GM19328 (cell line): ENCODE measurements around the gene STK4.

Source experiments
- ATAC-seq: cut with Tn5 transposase; IDR thresholded peaks from one replicate; pipeline ENCODE4 v1.9.1; 2021; ENCODE audit warnings: mild to moderate bottlenecking, moderate library complexity; ENCODE audit not compliant: unreplicated experiment

Gene STK4

DNA sequence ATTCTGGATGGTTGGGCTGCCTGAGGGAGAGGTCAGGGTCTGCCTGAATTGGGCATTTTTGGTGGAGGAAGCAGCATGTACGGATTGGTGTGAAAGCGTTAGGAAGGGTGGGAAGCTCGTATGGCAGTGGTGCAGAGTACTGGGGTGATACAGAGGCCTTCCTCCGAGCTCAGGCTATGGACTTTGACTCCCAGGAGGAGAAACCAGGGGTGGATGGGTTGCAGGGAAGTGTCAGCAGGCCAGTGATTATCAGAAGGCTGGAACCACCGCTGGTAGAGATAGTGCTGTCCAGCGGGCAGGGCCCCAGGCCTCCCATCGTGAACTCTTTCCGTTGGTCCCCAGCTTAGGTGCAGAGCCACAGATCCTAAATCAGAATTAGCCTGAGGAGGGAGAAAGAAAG lies 143.3 kb downstream of the STK4 start:
- no peak for ATAC-seq

DNA sequence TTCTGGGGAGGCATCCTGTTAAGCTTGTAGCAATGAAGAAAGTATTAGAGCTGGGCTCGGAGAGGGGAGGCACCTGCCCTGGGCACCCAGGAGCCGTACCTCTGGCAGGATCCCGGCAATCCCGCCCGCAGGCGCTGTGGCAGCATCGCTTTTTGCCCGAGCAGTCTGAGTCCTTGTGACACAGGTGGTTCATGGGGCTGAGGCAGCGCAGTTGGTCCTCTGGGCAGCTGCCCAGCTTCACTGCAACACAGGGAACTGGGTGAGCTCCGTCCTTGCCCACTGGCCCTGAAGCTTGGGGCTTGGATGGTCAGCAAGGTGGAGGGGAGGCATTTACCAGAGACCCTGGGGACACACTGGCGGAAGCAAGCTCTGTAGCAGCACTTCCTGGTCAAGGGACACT lies 144.0 kb downstream of the STK4 start:
- no peak for ATAC-seq

GRCh38 chr20:45111285-45111684 lies 145.0 kb downstream of the STK4 start:
- no peak for ATAC-seq

- ATAC-seq, result no peak
These were observed 145.6 kb downstream of the STK4 start for GRCh38 chr20:45111799-45112471.

DNA sequence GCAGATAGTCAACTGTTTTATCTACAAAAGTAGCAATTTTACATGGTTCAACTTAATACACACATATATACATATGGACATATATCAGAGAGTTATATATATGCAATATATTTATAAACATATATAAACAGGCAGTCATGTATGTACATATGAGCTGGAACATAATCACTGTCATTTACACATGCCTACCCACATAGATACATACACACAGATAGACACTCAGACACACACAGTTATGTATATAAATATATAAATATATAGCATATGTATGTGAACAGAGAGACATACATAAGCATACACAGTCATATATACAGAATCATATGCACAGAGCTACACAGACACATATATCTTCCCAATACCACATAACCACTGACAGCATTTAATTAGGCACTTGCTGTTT lies 146.4 kb downstream of the STK4 start:
- no peak for ATAC-seq

GRCh38 chr20:45113865-45114264 lies 147.6 kb downstream of the STK4 start:
- no peak for ATAC-seq

GRCh38 chr20:45114465-45115385 lies 148.4 kb downstream of the STK4 start, which contains the start of gene WFDC5:
Gene WFDC5, minus strand, starts transcription at chr20:45115174. Its CDS starts 91 bp downstream, at chr20:45115083.
- no peak for ATAC-seq

- no peak for ATAC-seq
These were observed 149.1 kb downstream of the STK4 start for GRCh38 chr20:45115386-45115774.

- no peak for ATAC-seq
These were observed 149.5 kb downstream of the STK4 start for GRCh38 chr20:45115829-45116228.

DNA sequence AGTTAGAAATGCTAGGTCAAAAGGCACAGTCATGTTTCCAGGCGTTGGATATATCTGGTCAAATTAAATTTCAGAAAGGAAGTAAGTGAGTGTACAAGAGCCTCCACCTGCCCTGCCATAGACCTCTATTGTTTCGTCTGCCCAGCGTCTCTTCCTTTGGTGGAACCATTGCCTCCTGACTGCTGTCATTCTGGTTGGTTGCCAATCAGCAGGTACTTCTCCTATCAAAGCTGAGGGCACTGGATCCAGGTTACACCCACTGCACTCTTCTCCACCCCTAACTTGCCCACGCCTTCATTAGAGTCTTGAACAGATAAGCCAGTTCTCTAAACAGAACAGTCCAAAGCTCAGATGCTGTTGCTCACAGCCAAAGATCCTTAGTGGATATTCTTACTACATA lies 151.3 kb downstream of the STK4 start:
- no peak for ATAC-seq

- no peak for ATAC-seq
These were observed 151.7 kb downstream of the STK4 start for GRCh38 chr20:45118028-45118427.

- no peak for ATAC-seq
These were observed 153.4 kb downstream of the STK4 start for GRCh38 chr20:45119556-45120266.

DNA sequence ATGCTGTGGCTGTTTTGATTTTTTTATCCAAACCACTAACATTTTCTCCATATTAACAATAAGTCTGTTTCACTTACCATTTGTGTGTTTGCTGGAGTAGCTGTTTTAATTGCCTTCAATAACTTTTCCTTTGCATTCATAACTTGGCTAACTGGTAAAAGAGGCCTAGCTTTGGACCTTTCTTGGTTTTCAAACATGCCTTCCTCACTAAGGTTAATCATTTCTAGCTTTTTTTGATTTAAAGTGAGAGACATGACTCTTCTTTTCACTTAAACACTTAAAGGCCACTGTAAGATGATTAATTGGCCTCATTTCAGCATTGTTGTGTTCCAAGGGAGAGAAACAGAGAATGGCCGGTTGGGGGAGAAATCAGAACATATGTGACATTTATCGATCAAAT lies 155.1 kb downstream of the STK4 start:
- ATAC-seq, result no peak

- ATAC-seq, result no peak
These were observed 158.1 kb downstream of the STK4 start, which contains the start of gene WFDC12 for GRCh38 chr20:45124365-45124764. Gene WFDC12, minus strand, starts transcription at chr20:45124465. Its CDS starts 18 bp downstream, at chr20:45124447.

DNA sequence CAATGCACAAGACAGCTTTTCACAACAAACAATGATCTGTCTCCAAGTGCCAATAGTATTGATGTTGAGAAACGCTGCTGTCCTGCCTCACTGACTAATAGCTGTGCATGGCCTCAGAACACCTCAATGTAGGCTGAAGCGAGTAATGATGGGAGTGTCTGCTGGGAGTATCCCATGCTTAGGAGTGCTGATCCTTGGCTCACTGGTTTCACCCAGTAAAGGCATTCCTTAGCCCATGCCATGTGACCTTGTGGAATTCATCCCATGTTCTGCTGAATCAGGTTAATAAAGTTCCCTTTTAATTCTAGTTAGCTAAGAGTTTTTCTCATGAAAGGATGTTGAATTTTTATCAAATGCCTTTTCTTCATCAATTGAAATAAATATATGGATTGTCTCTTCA lies 161.8 kb downstream of the STK4 start:
- ATAC-seq, result no peak
